Medulla oblongata (tissue), 1 donor: ENCODE measurements around the gene ARIH2.
A peak's percentile ranks its signal among the peaks of the same experiment; 100 is the strongest.

Experiments
- DNase-seq: peaks from one replicate; pipeline ENCODE4 v3.0.0-alpha.2; 2015; ENCODE audit errors: extremely low spot score

The ARIH2 gene

GRCh38 chr3:48929358-48930035, 10.9 kb downstream of the ARIH2 start:
- no peak for DNase-seq

- no peak for DNase-seq
Observed at GRCh38 chr3:48930590-48930989, 11.9 kb downstream of the ARIH2 start.

- DNase-seq = no peak
Observed at GRCh38 chr3:48931944-48932580, 13.4 kb downstream of the ARIH2 start.

DNA sequence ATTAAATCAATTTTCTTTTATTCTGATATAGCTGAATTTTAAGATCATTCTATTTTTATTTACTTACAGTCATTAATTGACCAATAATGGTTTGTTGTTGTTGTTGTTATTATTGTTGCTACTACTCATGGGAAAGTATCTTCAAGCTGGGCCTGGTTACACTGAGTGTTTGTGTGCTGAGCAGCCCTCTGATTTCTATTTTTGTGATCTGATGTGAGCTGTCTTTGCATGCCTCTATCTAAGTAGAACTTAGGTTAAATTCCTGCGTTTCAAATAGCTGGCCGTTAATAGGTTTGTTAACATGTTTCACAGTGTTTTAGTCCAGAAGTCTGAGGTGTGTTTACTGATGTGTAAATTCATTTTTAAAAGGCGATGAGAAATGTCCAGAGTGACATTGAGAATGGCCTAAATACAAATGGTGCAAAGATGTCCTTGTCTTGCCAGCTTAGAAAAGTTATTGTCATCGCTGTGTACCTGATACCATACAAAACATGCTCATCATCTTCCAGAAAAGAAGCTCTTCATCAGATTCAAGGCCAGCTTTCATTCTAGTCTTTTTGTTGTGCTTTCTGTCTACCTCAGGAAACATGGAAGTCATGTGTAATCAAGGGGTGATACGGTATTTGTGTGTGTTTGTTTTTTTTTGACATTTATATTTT, 15.8 kb downstream of the ARIH2 start:
- no peak for DNase-seq

- no peak for DNase-seq
Observed at GRCh38 chr3:48935530-48935929, 16.9 kb downstream of the ARIH2 start.

- no peak for DNase-seq
Observed at GRCh38 chr3:48938156-48938555, 19.5 kb downstream of the ARIH2 start.

DNA sequence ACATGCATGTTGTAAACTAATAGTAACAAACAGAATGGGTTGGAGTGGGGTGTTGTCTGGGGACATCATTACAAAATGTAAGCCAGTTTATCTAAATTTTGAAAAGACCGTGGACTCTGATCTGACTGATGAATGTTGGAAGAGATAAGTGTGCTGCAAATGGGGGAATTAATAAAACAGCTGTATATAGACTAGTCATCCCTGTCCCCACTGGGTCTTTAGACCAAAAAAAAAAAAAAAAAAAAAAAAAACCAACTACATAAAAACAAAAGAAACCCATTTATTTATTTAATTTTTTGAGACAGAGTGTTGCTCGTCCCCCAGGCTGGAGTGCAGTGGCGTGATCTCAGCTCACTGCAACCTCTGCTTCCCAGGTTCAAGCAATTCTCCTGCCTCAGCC, 20.0 kb downstream of the ARIH2 start:
- DNase-seq = no peak

DNA sequence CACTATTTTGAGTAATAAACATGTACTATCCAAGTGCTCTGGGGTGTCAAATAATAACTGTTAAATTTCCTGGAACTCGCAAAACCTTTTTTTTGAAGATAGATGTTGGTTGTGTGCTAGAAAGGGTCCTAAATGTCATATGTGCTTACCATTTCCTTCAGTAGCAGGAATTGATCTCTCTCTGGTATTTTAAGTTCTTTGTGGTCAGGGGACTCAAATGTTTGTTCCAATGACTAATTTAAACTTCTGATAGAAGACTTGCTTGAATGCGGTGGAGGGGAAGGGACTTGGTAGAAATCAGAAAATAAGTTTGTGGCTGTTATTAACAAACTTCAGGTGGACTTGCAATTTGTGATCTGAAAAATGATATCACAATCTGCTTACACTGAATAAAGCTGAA, 26.8 kb downstream of the ARIH2 start:
- no peak for DNase-seq

GRCh38 chr3:48945891-48946549, 27.4 kb downstream of the ARIH2 start:
- DNase-seq = no peak

DNA sequence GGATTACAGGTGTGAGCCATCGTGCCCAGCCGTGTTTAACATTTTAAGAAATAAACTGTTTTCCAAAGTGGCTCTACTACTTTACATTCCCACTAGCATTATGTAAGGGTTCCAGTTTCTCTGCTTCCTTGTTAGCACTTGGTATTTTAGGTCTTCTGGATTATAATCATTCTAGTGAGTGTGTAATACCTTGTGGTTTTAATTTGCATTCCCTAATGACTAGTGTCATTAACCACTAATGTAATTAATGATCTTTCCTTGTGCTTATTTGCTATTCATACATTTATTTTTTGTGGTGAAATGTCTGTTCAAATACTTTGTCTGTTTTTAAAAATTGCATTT, 30.7 kb downstream of the ARIH2 start:
- DNase-seq = no peak

- DNase-seq = peak; percentile 43
Observed at GRCh38 chr3:48950051-48950450, 31.4 kb downstream of the ARIH2 start.

- no peak for DNase-seq
Observed at GRCh38 chr3:48951764-48952163, 33.1 kb downstream of the ARIH2 start.

DNA sequence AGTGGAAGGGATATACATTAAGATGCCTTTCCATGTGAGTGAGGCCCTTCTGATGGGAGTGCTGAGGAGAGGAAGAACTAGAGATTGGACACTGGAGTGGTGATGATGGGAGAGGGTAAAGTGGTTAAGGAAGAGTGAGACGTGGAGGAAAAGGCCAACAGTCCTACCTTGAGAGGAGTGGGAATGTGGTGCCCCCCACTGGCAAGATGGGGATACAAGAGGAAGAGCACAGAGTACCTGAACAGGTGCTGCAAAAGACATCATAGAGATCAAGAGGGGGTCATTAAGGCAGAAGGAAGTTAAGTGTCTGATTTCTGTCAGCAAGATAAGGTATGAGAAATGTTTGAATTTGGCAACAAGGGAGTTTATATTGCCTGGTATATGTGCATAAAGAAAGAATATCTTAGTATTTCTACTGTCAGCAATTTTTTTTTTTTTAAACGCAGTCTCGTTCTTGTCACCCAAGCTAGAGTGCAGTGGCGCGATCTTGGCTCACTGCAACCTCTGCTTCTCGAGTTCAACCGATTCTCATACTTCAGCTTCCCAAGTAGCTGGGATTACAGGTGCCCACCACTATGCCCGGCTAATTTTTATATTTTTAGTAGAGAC, 34.0 kb downstream of the ARIH2 start:
- DNase-seq = peak; percentile 23

DNA sequence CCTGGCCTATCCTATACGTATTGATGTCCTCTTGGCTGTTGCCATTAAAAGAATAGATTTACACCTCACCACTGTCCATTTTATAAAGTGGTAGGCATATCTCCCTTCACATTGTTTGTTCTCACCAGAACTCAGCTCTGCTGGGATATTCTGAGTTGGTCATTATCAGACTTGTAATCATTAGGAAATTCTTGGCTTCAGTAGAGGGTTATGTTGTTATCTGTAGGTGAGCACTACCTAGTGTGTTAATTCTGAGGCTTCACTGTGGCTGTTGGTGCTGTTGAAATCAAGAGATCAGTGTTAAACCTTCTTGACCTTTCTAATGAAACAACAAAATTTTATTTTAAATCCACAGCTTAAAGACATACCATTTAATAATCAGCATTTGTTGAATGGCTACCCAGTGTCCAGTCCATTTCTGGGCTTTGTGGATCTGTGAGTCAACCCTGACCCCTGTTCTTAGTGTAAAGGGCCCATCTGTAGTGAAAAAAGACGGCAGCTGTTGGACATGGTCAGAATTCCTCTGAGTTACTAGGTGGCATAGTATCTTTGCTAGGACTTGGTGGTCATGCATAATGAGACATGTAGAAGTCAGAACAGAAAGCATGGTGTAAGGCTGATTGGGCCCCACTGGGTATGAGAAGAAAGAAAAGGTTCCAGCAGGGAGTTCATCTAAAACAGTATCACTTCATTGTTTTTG, 38.5 kb downstream of the ARIH2 start:
- DNase-seq = no peak

DNA sequence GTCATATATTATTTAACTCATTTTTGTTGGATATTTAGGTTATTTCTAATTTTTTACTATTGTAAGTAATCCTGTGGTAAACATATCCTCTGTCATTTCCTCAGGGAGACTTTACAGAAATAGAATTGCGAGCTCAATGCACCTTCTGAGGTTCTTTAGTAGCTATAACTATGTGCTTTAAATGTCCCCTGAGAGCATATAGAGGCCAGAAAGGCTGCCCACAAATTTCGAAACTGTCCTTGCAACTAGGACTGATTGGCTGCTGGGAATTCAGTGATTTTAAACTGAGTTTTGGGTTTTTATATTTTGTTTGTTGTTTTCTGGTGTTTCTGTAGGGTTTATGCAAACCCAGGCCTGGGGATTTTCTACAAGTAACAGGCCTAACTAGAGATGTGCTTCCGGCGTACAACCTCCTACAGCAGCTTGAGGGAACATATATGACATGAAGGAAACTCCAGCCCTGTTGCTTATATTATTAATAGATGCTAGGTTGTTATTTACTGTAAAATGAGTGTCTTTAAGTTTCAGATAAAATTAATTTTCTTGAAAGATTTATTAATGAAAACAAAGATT, 42.3 kb downstream of the ARIH2 start:
- DNase-seq = no peak

DNA sequence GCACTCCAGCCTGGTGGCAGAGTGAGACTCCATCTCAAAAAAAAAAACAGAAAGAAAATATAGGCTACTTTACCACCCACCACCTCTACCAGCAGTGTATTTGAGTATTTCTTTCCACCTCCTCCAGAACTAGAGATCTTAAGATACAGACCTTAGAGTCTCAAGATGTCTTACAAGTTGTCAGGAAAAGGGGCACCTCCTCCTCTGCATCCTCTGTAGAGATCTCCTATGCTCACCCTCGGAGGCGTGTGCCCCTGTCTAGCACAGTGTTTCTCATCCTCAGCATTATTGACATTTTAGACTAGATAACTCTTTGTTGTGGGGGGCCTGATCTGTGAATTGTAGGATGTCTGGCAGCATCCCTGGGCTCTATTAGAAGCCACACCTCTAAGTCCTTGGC, 43.7 kb downstream of the ARIH2 start:
- no peak for DNase-seq

DNA sequence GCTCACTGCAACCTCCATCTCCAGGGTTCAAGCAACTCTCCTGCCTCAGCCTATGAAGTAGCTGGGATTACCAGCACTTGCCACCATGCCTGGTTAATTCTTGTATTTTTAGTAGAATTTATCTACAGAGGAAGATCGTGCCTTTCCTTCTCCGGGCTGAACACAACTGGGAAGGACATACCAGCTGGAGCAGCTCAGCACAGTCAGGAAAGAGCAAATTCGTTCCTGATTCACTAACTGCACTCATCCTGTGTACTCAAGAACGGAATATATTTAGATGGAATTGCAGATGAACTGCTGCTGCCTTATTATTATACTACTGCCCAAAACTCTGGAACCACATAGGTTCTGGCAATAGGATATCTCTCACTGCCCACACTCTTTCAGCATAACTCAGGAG, 44.3 kb downstream of the ARIH2 start:
- no peak for DNase-seq

DNA sequence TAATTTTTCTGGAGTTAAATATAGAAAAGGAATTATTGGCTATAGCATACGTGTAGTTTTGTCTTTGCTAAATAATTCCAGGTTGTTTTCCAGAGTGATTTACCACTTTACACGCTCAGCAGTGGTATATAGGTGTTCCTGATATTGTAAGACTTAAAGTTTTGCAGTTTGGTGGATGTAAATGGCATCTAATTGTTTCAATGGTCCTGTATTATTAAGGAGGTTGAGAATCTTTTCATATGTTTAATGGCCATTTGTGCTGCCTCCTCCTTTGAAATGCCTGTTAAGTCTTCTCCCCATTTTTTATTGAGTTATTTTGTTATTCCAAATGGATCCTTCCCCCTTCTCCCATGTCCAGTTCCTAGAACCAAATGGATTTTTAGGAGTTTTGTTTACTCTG, 44.9 kb downstream of the ARIH2 start:
- DNase-seq = no peak

GRCh38 chr3:48966367-48966766, 47.7 kb downstream of the ARIH2 start:
- no peak for DNase-seq

DNA sequence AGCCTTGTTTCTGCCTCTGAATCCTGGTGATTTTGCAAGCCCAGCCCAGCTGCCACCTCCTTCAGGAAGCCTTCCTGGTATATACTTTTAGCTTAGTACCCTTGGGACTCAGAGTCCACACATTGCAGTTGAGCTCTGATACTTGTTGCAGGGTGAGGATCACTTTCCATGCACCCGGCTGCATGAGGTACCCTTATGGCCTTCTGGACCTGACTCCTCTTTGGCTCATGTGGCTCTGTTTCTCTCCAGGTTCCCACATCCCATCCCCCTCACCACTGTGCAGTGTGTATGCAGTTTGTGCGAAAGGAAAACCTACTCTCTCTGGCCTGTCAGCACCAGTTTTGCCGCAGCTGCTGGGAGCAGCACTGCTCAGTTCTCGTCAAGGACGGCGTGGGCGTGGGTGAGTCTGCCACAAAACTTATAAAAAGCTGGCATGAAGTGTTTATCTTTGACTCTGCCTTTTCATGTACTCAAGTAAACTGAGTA, 48.3 kb downstream of the ARIH2 start:
- no peak for DNase-seq

- DNase-seq = no peak
Observed at GRCh38 chr3:48970586-48970985, 51.9 kb downstream of the ARIH2 start.
